ENCODE data around the gene SMYD4.

The SMYD4 gene

DNA sequence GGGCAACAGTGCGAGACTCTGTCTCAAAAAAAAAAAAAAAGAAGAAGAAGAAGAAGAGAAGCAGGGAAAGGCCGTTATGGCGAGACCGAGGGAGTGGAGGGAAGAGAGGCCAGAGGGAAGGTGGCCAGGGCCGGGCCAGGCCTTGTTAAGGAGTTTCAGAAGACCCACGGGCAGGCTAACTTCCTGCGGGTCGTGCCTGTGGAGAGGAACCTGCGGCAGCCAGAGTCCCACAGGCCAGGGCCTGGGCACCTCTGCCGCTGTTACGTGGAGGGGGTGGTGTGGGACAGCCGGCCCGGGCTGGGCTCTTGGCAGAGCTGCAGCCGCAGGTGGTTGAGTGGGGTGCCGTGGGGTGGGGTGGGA, 99.8 kb downstream of the SMYD4 start:
- no peak for DNase-seq (ENCODE audit: low read depth)
